K562 (cell line): Measurements from ENCODE around the gene CFAP221. TPM values are rescaled to one million over a fixed set of nuclear protein-coding genes. Genes with fewer than 3 reads are reported as not detected.

Source experiments
- ADNP ChIP-seq: fragments of 200-800 bp; sonication (Bioruptor generic); IDR thresholded peaks from 2 replicates; pipeline ENCODE4 v1.6.1; 2016; ENCODE audit warnings: missing genetic modification characterization, missing compliant biosample characterization
- ATF7 ChIP-seq: fragments of 450-650 bp; IDR thresholded peaks from 2 replicates; pipeline ENCODE4 v1.7.1; 2014; ENCODE audit warnings: mild to moderate bottlenecking, moderate library complexity
- BCL6 ChIP-seq: fragments of 250-450 bp; sonication (Bioruptor Pico); IDR thresholded peaks from 2 replicates; pipeline ENCODE4 v1.4.0; 2020
- CREBBP ChIP-seq: IDR thresholded peaks from one replicate; pipeline ENCODE4 v1.6.1; 2012; ENCODE audit warnings: low read depth, mild to moderate bottlenecking, control low read depth, inconsistent platforms, low read length
- ELF4 ChIP-seq: fragments of 450-650 bp; formaldehyde crosslinking; IDR thresholded peaks from 2 replicates; pipeline ENCODE4 v1.4.0; 2022; ENCODE audit warnings: missing genetic modification characterization
- HDAC1 ChIP-seq, 2 experiments: fragments of 450-650 bp; IDR thresholded peaks; 2 replicates each; pipeline ENCODE4 v1.6.1; 2016 to 2017; ENCODE audit warnings: inconsistent platforms in 1 of 2, mild to moderate bottlenecking in 1 of 2, moderate library complexity in 1 of 2
- MAFK ChIP-seq: IDR thresholded peaks from 2 replicates; pipeline ENCODE4 v1.6.1; 2011; ENCODE audit warnings: low read length, improper control_type of control experiment
- MAZ ChIP-seq, 2 experiments: fragments of 450-650 bp in 1 of 2; sonication (generic) in 1 of 2; formaldehyde crosslinking; IDR thresholded peaks in 1 of 2; conservative IDR thresholded peaks in 1 of 2; 2 replicates each; pipeline versions ENCODE4 v1.4.0 to v1.5.0; 2020; ENCODE audit warnings: mild to moderate bottlenecking in 1 of 2, missing genetic modification reagents in 1 of 2
- MEF2A ChIP-seq: IDR thresholded peaks from 2 replicates; pipeline ENCODE4 v1.6.1; 2011; ENCODE audit warnings: low read depth, mild to moderate bottlenecking, low read length, moderate library complexity; ENCODE audit not compliant: control insufficient read depth
- MIER1 ChIP-seq: fragments of 450-650 bp; IDR thresholded peaks from 2 replicates; pipeline ENCODE4 v1.6.1; 2016; ENCODE audit warnings: antibody characterized with exemption, mild to moderate bottlenecking, low read depth
- POLR3A ChIP-seq: IDR thresholded peaks from 2 replicates; pipeline ENCODE4 v1.6.1; 2011; ENCODE audit warnings: borderline replicate concordance, mild to moderate bottlenecking, moderate library complexity; ENCODE audit not compliant: insufficient read length, insufficient read depth; ENCODE audit errors: extremely low read depth
- RFX7 ChIP-seq: fragments of 250-450 bp; sonication (Bioruptor Pico); IDR thresholded peaks from 2 replicates; pipeline ENCODE4 v1.5.1; 2021; ENCODE audit warnings: mild to moderate bottlenecking
- SAFB2 ChIP-seq: fragments of 200-400 bp; formaldehyde crosslinking; IDR thresholded peaks from 2 replicates; pipeline ENCODE4 v1.6.1; 2018; ENCODE audit warnings: borderline replicate concordance, low read length, low read depth, moderate library complexity; ENCODE audit not compliant: severe bottlenecking
- WHSC1 ChIP-seq: IDR thresholded peaks from one replicate; pipeline ENCODE4 v1.6.1; 2012; ENCODE audit warnings: low read length, control low read depth, inconsistent platforms
- ZBTB17 ChIP-seq: fragments of 450-650 bp; formaldehyde crosslinking; IDR thresholded peaks from 2 replicates; pipeline ENCODE4 v1.4.0; 2020; ENCODE audit warnings: mild to moderate bottlenecking
- ZBTB8A ChIP-seq: fragments of 450-650 bp; IDR thresholded peaks from 2 replicates; pipeline ENCODE4 v1.6.1; 2018; ENCODE audit warnings: mild to moderate bottlenecking, moderate library complexity; ENCODE audit not compliant: partially characterized antibody
- ZFP36 ChIP-seq: fragments of 150-350 bp; IDR thresholded peaks from 2 replicates; pipeline ENCODE4 v1.6.1; 2018; ENCODE audit warnings: low read length, low read depth; ENCODE audit not compliant: partially characterized antibody
- ZNF121 ChIP-seq: sonication (generic); formaldehyde crosslinking; conservative IDR thresholded peaks from 2 replicates; pipeline ENCODE4 v1.8.0; 2022; ENCODE audit warnings: missing genetic modification reagents
- ZNF174 ChIP-seq: fragments of 250-450 bp; sonication (Bioruptor Pico); IDR thresholded peaks from 2 replicates; pipeline ENCODE4 v1.4.0; 2020; ENCODE audit warnings: mild to moderate bottlenecking
- ZNF197 ChIP-seq: fragments of 200-800 bp; sonication (Bioruptor generic); IDR thresholded peaks from 2 replicates; pipeline ENCODE4 v1.6.1; 2016; ENCODE audit warnings: low read depth, missing genetic modification characterization, missing compliant biosample characterization
- ZNF347 ChIP-seq: fragments of 450-650 bp; formaldehyde crosslinking; IDR thresholded peaks from 2 replicates; pipeline ENCODE4 v1.4.0; 2020; ENCODE audit warnings: low read depth, mild to moderate bottlenecking, moderate library complexity
- ZNF592 ChIP-seq: fragments of 450-650 bp; IDR thresholded peaks from 2 replicates; pipeline ENCODE4 v1.6.1; 2017; ENCODE audit warnings: antibody characterized with exemption, mild to moderate bottlenecking
- ZNF76 ChIP-seq: fragments of 250-450 bp; sonication (Bioruptor Pico); IDR thresholded peaks from 2 replicates; pipeline ENCODE4 v1.4.0; 2020; ENCODE audit warnings: mild to moderate bottlenecking, moderate library complexity, borderline replicate concordance
- polyA plus RNA-seq, 8 experiments: library from polyadenylated mRNA; depleted of rRNA in 4 of 8; stranded (reverse) in 5 of 8; unstranded in 3 of 8; fragments of >200 nt; fragmentation: Nextera tagmentation in 2 of 8; fragmentation: Illumina TruSeq in 1 of 8; extraction: Ambion mirVana in 2 of 8; extraction: Trizol in 1 of 8; gene quantifications; 2 replicates each; pipeline versions ENCODE4 v1.2.1 to v1.2.3, GENCODE V29; 2011 to 2014; ENCODE audit warnings: inconsistent platforms in 1 of 8, missing spikeins in 1 of 8
- total RNA-seq, 7 experiments: library from RNA; depleted of rRNA in 6 of 7; stranded (reverse); fragments of >200 nt in 6 of 7; fragmentation: Illumina TruSeq in 2 of 7; extraction: Trizol in 2 of 7; gene quantifications; 2 replicates each; pipeline versions ENCODE4 v1.2.1 to v1.2.3, GENCODE V29; 2011 to 2021; ENCODE audit warnings: low replicate concordance in 1 of 7
- TF ChIP-seq, protein P1 (sequence below): sonication (generic); formaldehyde crosslinking; IDR thresholded peaks from 2 replicates; pipeline ENCODE4 v1.8.0; 2022; ENCODE audit warnings: mild to moderate bottlenecking, missing genetic modification reagents
- TF ChIP-seq, protein P2 (sequence below): fragments of 450-650 bp; formaldehyde crosslinking; IDR thresholded peaks from 2 replicates; pipeline ENCODE4 v1.4.0; 2022; ENCODE audit warnings: missing genetic modification characterization

The CFAP221 gene
- total and polyA plus RNA-seq, 9 of the 15 experiments (the other 6 are each of a cell fraction or from before 2014, with no cell fraction given), result 0.09 to 1.4 (median 0.65) TPM

DNA sequence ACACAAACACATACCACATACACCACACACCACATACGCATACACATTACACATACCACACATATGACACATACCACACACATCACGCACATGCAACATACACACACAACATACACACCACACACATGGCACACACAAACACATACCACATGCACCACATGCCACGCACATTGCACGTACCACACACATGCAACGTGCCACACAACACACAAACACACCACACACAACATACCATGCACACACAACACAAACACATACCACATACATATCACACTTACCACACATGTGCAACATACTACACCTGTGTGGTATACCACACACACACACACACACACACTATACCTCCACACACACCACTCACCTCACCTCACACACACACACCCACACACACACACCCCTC, 149.7 kb downstream of the CFAP221 start (continued):
- TF ChIP-seq ZNF592, result no peak
- TF ChIP-seq RFX7 (CRISPR knock-in tag), result no peak
- TF ChIP-seq ZBTB8A, result no peak
- TF ChIP-seq SAFB2, result no peak
- no peak for TF ChIP-seq MAZ (CRISPR knock-in tag; conservative IDR thresholded peaks at IDR 0.05 in 1 of 2, IDR thresholded peaks at IDR 0.05 in 1 of 2)
- no peak for TF ChIP-seq ADNP (tag)
- TF ChIP-seq ZNF197 (CRISPR knock-in tag), result no peak
- TF ChIP-seq POLR3A, result no peak
- TF ChIP-seq, protein P1, sequence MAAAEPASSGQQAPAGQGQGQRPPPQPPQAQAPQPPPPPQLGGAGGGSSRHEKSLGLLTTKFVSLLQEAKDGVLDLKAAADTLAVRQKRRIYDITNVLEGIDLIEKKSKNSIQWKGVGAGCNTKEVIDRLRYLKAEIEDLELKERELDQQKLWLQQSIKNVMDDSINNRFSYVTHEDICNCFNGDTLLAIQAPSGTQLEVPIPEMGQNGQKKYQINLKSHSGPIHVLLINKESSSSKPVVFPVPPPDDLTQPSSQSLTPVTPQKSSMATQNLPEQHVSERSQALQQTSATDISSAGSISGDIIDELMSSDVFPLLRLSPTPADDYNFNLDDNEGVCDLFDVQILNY, result no peak
- TF ChIP-seq ZBTB17 (CRISPR knock-in tag), result no peak
- no peak for TF ChIP-seq WHSC1
- no peak for TF ChIP-seq ZNF174 (CRISPR knock-in tag)
- TF ChIP-seq MAFK, result no peak
- TF ChIP-seq HDAC1 (IDR thresholded peaks at IDR 0.05), result 0 out of 4 replicates have a peak, but pooled peaks of 1 of the 2 experiments have one; percentile 25
- no peak for TF ChIP-seq CREBBP
- TF ChIP-seq ZNF347 (CRISPR knock-in tag), result no peak
- TF ChIP-seq ZFP36, result no peak
- no peak for TF ChIP-seq MEF2A
- no peak for TF ChIP-seq ATF7
- 0 out of 2 replicates have a peak, but pooled peaks have one; percentile 28 for TF ChIP-seq ELF4
- no peak for TF ChIP-seq MIER1
- no peak for TF ChIP-seq ZNF121 (CRISPR knock-in tag)
- TF ChIP-seq BCL6 (CRISPR knock-in tag), result no peak
- TF ChIP-seq ZNF76, result no peak
- TF ChIP-seq, protein P2, sequence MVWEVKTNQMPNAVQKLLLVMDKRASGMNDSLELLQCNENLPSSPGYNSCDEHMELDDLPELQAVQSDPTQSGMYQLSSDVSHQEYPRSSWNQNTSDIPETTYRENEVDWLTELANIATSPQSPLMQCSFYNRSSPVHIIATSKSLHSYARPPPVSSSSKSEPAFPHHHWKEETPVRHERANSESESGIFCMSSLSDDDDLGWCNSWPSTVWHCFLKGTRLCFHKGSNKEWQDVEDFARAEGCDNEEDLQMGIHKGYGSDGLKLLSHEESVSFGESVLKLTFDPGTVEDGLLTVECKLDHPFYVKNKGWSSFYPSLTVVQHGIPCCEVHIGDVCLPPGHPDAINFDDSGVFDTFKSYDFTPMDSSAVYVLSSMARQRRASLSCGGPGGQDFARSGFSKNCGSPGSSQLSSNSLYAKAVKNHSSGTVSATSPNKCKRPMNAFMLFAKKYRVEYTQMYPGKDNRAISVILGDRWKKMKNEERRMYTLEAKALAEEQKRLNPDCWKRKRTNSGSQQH (CRISPR knock-in tag), result peak; percentile 42; the same call in 1 of the 2 replicates
